GM19043 (cell line): ENCODE data around the gene NUP93.
A peak's percentile ranks its signal among the peaks of the same experiment; 100 is the strongest.

Experiments used
- ATAC-seq: cut with Tn5 transposase; IDR thresholded peaks from one replicate; pipeline ENCODE4 v1.9.1; 2021; ENCODE audit warnings: low read depth; ENCODE audit not compliant: unreplicated experiment

Gene NUP93

DNA sequence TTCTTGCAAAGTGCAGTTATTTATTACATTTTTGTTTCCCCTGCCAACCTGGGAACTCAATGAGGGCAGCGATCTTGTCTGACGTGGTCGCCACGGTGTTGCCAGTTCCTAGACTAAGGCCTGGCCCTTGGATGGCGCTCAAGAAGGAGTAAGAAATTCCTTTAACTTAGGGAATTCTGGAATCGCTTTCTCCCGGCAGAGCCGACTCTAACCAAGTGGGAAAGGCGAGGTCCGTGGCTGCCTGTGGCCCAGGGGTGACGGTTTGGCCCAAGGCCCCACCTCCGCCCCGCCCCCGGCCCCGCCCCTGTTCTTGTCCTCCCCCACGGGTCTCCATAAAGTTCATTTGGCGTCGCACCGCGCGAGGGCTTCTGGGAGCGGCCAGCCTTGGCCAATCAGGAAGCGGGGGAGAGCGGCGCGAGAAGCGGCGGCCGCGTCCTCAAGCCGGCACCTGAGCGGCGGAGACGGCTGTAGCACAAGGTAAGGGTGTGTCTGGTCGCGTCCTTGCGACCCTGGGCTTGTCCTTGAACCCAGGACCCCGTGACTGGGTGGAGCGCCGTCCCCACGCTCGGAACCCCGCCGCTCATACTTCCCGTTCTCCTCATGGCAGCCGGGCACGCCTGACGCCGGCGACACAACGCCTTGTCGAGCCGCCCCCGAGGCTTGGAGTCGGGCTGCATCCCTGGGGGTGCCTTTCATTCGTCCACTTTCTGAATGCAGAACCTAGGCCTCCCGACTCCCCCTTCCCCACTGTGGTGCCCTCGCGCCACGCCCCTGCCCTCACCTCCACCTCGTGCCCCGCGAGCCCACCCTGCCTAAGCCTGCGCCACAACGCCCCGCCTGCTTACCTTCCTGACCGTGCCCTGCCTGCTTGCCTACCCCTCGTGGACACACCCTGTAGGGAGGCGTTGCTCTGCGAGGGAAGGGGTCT, at the start of gene NUP93:
Gene NUP93 (plus strand): TSS at position 395 of the 928 bp plus-strand sequence. CDS start 18,119 bp downstream, outside the sequence.
- ATAC-seq, result peak; percentile 81

DNA sequence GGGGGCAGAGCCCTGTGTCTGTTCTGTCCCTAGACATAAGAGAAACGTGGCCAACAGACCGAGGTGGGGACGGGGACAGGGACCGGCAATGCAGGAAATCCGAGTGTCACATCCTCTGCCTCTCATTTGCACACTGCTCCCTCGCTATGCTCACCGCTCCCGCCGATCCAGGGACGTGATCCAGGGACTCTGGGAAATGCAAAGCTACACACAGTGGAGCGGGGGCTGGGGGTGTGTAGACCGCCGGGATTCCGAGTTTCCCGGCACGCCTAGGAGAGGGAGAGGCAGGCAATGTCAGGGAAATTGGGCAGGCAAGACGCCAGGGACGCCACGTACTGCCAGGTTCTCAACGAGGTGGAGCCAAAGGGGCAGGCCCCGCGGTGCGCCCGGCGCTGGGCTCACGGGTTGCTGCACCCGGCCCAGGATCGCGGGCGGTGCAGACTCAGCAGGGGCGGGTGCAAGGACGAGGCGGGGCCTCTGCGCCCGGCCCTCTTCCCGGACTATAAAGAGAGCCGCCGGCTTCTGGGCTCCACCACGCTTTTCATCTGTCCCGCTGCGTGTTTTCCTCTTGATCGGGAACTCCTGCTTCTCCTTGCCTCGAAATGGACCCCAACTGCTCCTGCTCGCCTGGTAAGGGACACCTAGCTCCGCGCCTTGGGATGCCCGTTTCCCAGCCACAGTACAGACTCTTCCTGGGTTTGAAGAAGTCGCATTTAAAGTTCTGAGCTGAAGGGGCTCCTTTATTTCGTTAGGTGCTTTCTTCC, 47.8 kb upstream of the NUP93 start, which contains the start of gene MT1X:
Gene MT1X (plus strand): TSS at position 532 of the 764 bp plus-strand sequence. CDS start 71 bp downstream, at position 603.
- ATAC-seq, result peak; percentile 97

DNA sequence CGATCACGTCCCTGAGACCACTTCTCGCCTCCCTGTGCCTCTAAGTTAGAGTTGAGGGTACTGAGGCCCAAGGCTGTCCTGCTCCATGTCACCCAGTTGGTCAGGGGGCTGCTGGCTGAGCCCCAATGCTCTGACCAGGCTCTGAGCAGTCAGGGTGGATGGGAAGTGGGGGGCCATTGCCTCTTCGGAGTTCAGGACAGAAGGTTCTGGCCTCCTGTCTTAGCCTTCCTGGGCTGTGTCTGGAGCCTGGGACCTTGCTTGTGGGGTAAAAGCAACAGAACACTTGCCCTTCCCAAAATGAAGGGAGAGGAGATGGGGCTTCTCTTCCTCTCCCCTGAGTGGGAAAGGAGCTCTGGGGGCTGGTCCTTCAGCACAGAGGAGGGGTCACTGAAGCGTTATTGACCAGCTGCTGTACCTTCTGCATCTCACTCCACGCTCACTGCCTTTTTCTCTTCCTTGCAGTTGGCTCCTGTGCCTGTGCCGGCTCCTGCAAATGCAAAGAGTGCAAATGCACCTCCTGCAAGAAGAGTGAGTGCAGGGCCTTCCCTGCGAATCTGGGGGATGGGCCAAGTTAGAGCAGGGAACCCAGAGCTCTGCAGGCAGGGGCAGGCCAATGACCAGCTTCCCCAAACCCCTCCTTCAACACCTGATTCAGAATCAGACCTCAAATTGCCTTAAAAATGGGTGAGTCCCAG, 47.1 kb upstream of the NUP93 start:
- ATAC-seq, result no peak

DNA sequence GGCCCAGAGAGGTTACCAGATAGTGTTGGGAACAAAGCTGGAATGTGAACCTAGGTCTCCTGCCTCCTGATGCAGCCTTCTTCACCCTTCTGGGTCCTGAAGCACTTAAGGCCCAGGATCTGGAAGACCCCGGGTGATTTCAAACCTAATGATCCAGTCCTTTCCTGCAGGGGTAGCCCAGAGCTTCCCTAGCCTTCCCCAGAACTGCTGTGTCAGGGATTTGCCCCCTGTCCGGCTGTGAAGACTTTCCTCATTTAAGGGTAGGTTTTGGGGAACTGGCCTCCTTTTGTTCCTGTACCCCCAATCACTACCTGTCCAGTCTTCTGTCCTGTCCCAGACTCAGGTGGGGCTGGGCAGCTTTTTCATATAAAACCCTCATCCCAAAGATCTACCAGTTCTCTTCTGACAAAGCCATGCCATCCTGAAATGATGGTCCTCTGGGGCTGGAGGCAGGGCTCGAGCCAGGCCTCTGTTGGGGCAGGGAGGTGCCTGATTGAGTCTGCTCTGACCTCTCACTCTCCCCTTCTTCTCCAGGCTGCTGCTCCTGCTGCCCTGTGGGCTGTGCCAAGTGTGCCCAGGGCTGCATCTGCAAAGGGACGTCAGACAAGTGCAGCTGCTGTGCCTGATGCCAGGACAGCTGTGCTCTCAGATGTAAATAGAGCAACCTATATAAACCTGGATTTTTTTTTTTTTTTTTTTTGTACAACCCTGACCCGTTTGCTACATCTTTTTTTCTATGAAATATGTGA, 46.3 kb upstream of the NUP93 start:
- no peak for ATAC-seq

DNA sequence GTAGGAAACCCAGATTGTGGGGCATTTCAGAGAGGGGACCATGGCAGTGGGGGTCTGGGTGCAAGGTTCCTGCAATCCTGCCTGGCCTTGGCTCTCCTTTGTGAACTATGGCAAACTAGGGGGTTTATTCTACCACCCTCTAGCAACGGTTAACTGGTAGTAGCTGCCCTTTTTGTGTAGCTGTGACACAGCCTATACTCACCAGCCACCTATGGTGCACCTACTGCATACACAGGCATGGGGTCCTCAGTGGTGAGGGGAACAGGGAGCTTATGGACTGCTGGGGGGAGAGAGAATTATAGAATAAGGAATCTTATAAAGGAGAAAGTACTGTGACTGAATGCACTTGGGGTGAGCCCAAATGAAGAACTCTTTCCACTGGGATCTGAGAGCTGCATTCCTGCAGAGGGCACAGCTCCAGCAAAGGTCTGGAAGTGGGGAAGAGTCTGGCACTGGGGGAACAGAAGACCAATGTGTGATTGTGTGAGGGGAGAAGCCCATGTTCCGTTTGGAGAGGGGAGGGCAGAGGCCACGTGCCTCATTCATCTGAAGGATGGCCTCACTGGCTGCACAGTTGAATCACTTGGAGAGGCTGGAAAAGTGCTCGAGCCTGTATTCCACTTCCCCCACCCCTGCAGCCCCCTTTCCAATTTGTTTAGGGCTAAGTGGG, 45.5 kb upstream of the NUP93 start:
- no peak for ATAC-seq

DNA sequence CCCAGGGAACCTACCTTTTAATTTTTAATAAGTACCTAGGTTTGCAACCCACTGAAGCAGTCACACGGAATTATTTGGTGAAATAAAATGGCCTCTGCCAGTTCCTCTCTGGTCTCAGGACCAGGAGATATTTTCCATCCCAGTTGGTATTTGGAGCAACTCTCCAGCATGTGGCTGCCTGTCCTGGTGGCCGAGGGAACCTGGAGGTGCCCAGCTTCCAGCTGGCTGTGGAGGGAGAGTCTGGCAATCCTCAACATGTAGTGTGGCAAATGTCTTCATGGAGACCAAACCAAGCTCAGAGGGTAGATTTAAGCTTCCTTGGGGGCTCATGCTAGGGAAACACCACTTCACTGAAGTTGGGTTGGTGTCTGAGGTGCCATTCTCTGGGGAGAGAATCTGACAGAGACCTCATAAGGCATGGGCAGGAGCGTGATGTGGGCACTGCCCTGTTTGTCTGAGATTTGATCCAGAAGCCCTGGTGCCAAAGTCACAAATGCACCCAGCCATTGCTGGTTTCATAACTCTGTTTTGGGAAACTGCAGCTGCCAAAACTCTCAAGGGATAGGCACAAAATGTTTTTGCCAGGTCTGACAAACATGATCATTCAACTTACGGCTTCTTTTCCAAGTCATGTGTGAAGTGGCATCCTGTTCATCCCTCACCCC, 44.9 kb upstream of the NUP93 start:
- ATAC-seq, result no peak

DNA sequence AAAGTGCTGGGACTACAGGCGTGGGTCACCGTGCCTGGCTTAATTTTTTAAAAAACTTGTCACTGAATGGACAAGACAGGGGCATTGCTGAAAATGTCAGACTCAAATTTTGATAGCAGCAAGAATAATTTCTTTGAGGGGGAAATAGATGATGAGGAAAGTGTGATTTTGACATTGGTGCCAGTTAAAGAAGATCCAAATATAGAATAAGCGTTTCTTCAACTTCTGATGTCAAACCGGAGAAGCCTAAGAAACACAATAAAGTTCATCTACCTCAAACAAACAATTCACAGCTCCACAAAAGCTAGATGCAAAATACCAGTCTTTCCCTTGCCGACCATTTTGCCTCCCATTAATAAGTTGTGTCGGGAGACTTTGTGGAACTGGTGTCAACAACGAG, 43.2 kb upstream of the NUP93 start:
- no peak for ATAC-seq

DNA sequence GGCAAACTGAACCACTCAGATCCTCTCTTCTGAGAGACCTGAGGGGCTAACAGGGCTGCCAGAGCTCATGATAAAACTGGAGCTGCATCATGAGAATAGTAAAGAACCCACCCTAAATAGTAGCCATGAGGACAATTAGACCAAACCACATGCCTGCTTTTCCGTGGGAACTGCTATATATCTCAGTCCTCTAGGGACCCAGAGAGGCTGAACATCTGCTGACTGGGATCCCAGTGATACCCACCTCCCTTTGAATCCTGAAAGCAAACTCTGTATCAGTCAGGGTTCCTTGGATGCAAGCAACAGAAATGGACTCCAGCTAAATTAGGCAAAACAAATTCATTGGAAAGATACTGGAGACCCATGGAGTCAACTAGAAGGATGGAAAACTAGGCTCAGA, 41.2 kb upstream of the NUP93 start:
- no peak for ATAC-seq

DNA sequence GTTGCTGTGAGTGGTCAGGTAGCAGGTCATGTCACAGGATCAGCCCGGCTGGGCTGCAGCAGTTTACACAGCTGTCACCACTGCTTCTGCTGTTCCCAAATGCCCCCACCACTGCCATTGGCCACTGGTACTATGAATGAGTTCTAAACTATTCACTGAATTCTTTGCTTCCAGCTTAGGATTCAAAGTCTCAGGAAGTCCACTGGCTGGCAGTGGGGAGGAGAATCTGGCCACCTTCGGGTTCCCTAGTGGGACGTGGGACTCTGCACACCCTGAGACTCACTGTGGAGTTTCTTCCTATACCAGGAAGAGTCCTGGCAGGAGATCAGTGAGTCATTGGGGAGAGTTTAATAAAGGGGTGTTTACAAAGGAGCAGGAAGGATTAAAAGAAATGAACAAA, 40.8 kb upstream of the NUP93 start:
- no peak for ATAC-seq

DNA sequence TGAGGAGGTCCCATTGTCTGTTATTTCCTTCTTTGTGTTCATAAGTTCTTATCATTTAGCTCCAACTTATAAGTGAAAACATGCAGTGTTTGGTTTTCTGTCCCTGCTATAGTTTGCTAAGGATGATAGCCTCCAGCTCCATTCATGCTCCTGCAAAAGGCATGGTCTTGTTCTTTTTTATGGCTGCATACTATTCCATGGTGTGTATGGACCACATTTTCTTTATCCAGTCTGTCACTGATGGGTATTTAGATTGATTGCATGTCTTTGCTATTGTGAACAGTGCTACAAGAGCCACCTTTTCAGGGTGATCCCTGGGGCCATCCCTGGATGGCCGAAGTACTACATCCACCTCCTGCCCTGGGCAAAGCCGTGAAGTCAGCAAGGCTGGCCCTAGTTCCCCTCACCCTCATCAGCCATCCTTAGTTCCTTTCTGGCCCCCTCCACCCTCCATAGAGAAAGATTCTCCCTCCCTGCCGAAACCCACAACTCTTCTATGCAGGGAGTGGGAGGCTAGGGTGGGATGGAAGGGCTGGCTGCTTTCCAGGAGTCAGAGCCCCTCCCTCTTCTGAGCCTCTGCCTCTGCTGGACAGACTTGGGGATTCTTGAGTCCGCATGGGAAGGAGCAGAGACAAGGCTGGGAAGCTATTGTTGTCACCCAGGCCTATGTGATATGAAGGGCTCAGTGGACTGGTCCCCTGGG, 39.4 kb upstream of the NUP93 start:
- ATAC-seq, result no peak

DNA sequence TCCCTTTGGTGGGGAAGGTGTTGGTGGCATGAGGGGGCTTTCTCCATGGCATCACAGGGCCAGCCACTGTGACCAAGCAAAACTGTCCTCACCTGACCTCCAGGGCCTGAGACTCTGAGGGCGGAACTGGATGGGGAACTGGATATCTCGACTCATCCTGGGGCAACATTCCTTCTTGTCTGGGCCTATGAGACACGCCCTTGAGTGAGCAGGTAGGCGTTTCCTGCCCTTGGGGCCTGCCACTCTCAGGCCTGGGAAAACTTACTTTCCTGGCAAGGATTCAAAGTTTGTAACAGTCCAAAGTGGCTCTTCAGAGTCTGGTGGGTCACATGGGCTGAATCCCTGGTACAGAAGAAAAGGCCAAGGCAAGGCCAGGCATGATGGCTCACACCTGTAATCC, 38.0 kb upstream of the NUP93 start:
- no peak for ATAC-seq

DNA sequence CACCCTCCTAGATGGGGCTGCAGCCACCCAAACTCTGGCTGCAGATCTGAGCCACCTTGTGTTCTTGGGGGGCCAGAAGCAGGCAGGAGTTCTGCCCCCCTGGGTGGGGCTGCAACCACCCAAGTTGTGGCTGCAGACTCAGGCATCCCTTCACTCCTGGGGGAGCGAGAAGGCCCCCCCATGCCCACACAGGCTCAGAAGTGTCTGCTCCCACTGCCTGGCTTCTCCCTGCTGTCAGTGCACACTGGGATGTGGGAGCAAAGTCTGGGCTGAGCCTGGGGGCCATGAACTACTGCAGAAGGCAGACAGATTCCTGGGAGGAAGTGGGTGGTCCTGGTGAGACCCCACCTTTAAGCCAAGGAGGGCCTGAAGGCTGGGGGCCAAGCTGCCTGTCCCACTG, 34.7 kb upstream of the NUP93 start:
- ATAC-seq, result no peak

DNA sequence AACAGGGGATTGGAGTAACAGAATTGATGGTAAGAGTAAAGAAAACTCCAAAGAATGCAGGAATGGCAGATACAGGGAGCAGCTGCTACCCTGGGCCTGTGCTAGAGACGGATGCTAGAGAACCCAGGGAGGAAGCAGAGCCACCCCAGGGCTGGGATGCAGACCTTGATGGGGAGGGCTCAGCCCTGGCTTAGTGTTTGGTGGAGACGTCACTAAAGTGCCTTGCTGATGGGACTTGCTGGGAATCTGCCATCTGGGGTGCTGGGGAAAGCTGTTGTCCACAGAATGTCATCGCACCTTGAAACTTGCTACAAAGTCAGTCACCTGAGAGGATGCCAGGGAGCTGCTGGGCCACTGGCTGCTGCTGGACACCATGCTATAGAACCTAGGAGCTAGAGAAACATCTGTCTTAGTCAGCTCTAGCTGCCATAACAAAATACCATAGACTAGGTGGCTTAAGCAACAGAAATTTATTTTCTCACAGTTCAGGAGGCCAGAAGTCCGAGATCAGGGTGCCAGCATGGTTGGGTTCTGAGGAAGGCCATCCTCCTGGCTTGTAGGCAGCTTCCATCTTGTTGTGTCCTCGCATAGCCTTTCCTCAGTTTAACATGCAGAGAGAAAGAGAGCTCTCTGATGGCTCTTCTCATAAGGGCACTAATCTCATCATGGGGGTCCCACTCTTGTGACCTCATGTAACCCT, 32.3 kb upstream of the NUP93 start:
- no peak for ATAC-seq

DNA sequence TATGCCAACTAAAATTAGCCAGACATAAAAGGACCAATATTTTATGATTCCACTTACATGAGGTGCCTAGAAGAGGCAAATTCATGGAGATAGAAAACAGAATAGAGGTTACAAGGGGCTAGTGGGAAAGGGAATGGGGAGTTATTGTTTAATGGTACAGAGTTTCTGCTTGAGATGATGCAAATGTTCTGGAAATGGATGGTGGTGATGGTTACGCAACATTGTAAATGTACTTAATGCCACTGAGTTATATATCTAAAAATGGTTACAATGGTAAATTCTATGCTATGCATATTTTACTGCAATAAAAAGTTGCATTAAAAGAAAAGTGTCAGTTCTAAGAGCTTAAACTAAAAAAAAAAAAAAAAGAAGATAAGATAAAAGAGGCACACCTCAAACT, 29.7 kb upstream of the NUP93 start:
- ATAC-seq, result no peak

DNA sequence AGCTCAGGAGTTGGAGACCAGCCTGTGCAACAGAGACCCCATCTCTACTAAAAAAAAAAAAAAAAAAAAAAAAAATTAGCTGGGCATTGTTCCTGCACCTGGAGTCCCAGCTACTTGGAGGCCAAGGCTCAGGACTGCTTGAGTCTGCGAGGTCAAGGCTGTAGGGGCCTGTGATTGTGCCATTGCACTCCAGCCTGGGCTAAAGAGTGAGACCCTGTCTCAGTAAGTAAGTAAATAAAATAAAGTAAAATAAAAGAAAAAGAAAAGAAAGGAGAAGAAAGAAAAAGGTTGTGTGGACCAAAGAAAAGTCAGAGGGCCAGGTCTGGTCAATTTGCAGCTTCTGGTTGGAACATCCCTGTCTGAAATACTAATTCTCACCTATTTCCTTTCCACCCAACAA, 29.3 kb upstream of the NUP93 start:
- ATAC-seq, result no peak

DNA sequence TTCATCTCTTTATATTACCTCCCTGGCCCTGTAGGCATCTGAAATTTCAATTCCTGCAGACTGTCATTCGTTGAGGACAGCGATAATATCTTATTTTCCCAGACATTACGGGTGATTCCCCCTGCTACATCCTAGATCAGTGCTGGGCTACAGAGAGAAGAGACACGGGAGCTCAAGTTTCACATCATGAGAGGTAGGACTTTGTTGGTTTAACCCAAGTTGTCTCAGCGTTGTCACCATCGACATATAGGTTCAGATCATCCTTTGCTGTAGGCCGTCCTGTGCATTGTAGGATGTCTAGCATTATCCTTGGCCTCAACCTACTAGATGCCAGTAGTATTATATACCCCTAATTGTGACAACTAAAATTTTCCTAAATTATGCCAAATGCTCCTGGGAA, 28.4 kb upstream of the NUP93 start:
- ATAC-seq, result no peak

DNA sequence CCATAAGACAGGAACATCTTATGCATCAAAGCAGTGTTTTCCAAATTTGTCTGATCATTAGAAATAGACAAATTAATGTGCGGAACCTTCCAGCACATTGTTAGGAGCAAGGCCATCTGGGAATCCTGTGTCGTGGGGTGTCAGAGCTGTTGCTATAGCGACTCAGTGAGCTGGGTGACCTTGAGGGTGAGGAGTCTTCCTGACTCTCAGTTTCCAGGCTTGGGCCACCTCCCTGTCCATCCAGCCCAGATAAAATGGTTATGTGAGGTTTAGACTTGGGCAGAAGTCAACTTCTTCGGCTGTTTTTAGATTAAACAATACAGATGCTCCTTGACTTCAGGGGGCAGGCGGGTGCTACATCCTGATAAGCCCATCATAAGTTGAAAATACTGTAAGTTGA, 27.1 kb upstream of the NUP93 start:
- no peak for ATAC-seq
